Naive B cell (primary cell): ENCODE data around the gene RPL13A. TPM values are rescaled to one million over a fixed set of nuclear protein-coding genes. Genes with fewer than 3 reads are reported as not detected.

ENCODE experiments used
- ATAC-seq, 2 donors: fragments of 150-1000 bp; cut with Tn5 transposase; 2 replicates each; pipeline ENCODE4 v1.10.0; 2021; ENCODE audit warnings: low read depth in 2 of 2, mild to moderate bottlenecking in 2 of 2, moderate library complexity in 2 of 2
- DNase-seq: peaks from one replicate; pipeline ENCODE4 v3.0.0; 2022
- H3K27ac Mint-ChIP-seq, 6 donors: one replicate each; pipeline ENCODE4 v1.8.0; 2020 to 2022; ENCODE audit warnings: mild to moderate bottlenecking in 6 of 6, mixed read lengths in 6 of 6, moderate library complexity in 5 of 6, inconsistent platforms in 2 of 6
- H3K27me3 Mint-ChIP-seq, 3 donors: one replicate each; pipeline ENCODE4 v1.8.0; 2021 to 2022; ENCODE audit warnings: mixed read lengths in 3 of 3, mild to moderate bottlenecking in 1 of 3
- H3K36me3 Mint-ChIP-seq, 2 donors: one replicate each; pipeline ENCODE4 v1.8.0; 2020 to 2022; ENCODE audit warnings: mixed read lengths in 2 of 2, inconsistent platforms in 1 of 2, mild to moderate bottlenecking in 1 of 2
- H3K4me1 Mint-ChIP-seq, 3 donors: one replicate each; pipeline ENCODE4 v1.8.0; 2020 to 2022; ENCODE audit warnings: mixed read lengths in 3 of 3, inconsistent platforms in 1 of 3, mild to moderate bottlenecking in 1 of 3, moderate library complexity in 1 of 3
- H3K4me3 Mint-ChIP-seq, 8 donors: one replicate each; pipeline ENCODE4 v1.8.0; 2020 to 2022; ENCODE audit warnings: mild to moderate bottlenecking in 8 of 8, mixed read lengths in 8 of 8, moderate library complexity in 8 of 8, inconsistent platforms in 2 of 8
- H3K9me3 Mint-ChIP-seq, 7 donors: one replicate each; pipeline ENCODE4 v1.8.0; 2020 to 2022; ENCODE audit warnings: mixed read lengths in 7 of 7, mild to moderate bottlenecking in 5 of 7, inconsistent platforms in 2 of 7, moderate library complexity in 1 of 7
- polyA plus RNA-seq, 6 donors: library from polyadenylated mRNA; unstranded; fragments of 300-500 nt; fragmentation: Illumina TruSeq; gene quantifications; one replicate each; pipeline ENCODE4 v1.2.3, GENCODE V29; 2021; ENCODE audit warnings: low read depth in 6 of 6

RPL13A gene
- polyA plus RNA-seq, 6 donors from 2014 or later: 1,519 to 3,103 (median 2,606) TPM

GRCh38 chr19:49534632-49535385, 47.4 kb downstream of the RPL13A start:
- no peaks in the 10 kb centered on the region for H3K9me3 Mint-ChIP-seq
- no peaks in the 10 kb centered on the region for H3K36me3 Mint-ChIP-seq
- DNase-seq: no peak
- peaks cover 0 to 11% (median 0%) of the 10 kb centered on the region in 3 donors for H3K27me3 Mint-ChIP-seq
- ATAC-seq: no peak
- H3K4me1 Mint-ChIP-seq: peaks cover 24 to 43% (median 39%) of the 10 kb centered on the region in 3 donors
- H3K4me3 Mint-ChIP-seq: peak overlapping the region; percentile 78 to 91 (median 90)
- H3K27ac Mint-ChIP-seq: peak overlapping the region in 5 of 6 donors; percentile 41 to 92 (median 80)

DNA sequence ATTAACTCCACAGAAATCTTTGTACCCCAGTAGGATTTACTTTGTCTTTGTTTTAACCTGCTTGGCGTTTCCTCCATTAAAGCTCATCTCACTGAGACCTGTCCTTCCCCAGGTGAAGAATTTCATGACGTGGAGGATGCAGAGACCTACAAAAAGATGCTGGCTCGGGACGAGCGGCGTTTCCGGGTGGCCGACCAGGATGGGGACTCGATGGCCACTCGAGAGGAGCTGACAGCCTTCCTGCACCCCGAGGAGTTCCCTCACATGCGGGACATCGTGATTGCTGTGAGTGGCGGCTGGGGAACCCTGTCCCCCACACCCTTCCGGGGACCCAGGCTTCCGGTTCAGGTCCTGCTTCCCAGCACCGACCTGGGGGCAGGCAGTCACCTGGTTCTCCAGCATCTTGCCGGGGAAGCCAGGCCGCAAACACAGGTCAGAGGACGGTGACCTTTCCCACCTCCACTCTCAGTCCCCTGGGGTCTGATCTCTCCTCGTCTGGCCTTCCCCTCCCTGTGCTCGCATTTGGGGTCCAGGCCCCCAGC, 49.6 kb downstream of the RPL13A start:
- Mint-ChIP-seq H3K4me3 (peak overlapping the region in 4 of 8 donors; percentile 61 to 89 (median 76)), H3K4me1 (peaks cover 27 to 44% (median 43%) of the 10 kb centered on the region in 3 donors), H3K9me3 (no peaks in the 10 kb centered on the region), H3K36me3 (no peaks in the 10 kb centered on the region), H3K27me3 (peaks cover 0 to 11% (median 0%) of the 10 kb centered on the region in 3 donors), H3K27ac (peak overlapping the region in 2 of 6 donors; percentile 68 to 95)
- ATAC-seq (no peak), DNase-seq (no peak)

DNA sequence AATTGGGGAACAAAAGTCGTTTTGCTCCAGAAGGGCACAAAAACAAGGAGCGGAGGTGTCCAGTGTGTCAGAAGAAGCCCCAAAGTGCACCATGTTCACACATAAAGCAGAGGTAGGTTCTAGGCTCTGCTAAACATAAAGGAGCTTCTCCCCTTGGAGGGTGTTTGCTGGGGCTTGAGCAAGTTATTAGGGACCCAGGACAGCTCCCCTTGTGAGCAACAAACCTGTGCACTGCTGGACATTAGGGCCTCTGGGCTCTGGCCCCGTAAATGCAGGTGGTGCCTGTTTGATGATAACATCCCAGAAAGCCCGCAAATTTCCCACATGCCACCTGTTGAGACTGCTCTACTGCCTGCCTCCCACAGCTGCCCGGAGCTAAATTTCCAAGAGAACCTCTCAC, 51.2 kb downstream of the RPL13A start:
- Mint-ChIP-seq H3K4me1 (peaks cover 21 to 34% (median 33%) of the 10 kb centered on the region in 3 donors), H3K36me3 (no peaks in the 10 kb centered on the region), H3K4me3 (peak overlapping the region in 4 of 8 donors; percentile 65 to 89 (median 76)), H3K9me3 (no peaks in the 10 kb centered on the region), H3K27me3 (peaks cover 0 to 5% (median 0%) of the 10 kb centered on the region in 3 donors), H3K27ac (peak overlapping the region in 2 of 6 donors; percentile 68 to 85)
- ATAC-seq: no peak
- DNase-seq: no peak

DNA sequence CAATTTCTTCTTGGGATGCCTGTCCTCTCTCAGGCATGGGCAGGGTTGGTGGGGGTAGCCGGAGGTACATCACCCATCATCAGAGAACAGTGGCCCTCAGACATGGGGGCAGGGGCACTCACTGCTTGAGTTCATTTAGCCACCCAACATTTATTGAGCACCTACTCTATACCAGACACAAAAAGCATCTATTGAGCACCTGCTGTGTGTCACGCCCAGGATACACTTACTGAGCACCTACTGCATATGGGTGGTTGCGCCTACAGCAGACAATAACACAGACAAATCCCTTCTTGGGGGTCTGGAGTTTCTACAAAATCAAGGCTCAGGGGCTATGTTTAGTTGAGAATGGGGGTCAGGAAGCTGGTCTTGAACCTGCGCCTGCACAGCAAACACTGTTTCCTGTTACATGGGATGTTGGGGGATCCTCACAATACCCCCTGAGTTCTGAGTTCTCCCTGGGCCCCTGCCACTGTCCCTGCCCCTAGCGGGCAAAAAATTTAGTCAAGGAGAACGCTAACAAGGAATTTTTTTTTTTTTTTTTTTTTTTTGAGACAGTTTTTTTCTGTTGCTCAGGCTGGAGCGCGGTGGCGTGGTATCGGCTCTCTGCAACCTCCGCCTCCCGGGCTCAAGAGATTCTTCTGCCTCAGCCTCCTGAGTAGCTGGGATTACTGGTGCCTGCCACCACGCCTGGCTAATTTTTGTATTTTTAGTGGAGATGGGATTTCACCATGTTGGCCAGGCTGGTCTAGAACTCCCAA, 52.0 kb downstream of the RPL13A start:
- H3K27me3 Mint-ChIP-seq: peaks cover 0 to 5% (median 0%) of the 10 kb centered on the region in 3 donors
- no peak for ATAC-seq
- peak overlapping the region in 1 of 8 donors; percentile 24 for H3K4me3 Mint-ChIP-seq
- peak overlapping the region in 1 of 6 donors; percentile 69 for H3K27ac Mint-ChIP-seq
- no peaks in the 10 kb centered on the region for H3K9me3 Mint-ChIP-seq
- no peak for DNase-seq
- no peaks in the 10 kb centered on the region for H3K36me3 Mint-ChIP-seq
- peaks cover 23 to 32% (median 32%) of the 10 kb centered on the region in 3 donors for H3K4me1 Mint-ChIP-seq

Other genes starting within 250 kb of the RPL13A start
- 10 to 100 TPM in 1 of 6 donors, 1 to 10 TPM in 5; 5.8 to 17.4 (median 8.4) TPM for gene SLC6A16, start 162.4 kb upstream of the RPL13A start, polyA plus RNA-seq
- gene CD37, start 152.2 kb upstream of the RPL13A start, polyA plus RNA-seq: 1,000 to 10,000 TPM in 1 of 6 donors, 100 to 1,000 TPM in 5; 672 to 1,032 (median 882) TPM
- 1 to 10 TPM in 5 of 6 donors, under 1 TPM in 1; 0.80 to 5.4 (median 3.0) TPM for gene TEAD2, start 125.2 kb upstream of the RPL13A start, polyA plus RNA-seq
- gene DKKL1, start 123.7 kb upstream of the RPL13A start, polyA plus RNA-seq: 1 to 10 TPM in 1 of 6 donors, under 1 TPM in 2, not detected in 3; 0.55 to 2.8 (median 0.82) TPM
- gene KASH5, start 99.4 kb upstream of the RPL13A start, polyA plus RNA-seq: not detected
- not detected for gene PTH2, start 64.2 kb upstream of the RPL13A start, polyA plus RNA-seq
- not detected for gene GFY, start 62.2 kb upstream of the RPL13A start, polyA plus RNA-seq
- gene SLC17A7, start 46.1 kb upstream of the RPL13A start, polyA plus RNA-seq: not detected
- gene PIH1D1, start 35.8 kb upstream of the RPL13A start, polyA plus RNA-seq: 10 to 100 TPM; 70.3 to 95.3 (median 79.0) TPM
- gene ALDH16A1, start 34.4 kb upstream of the RPL13A start, polyA plus RNA-seq: 100 to 1,000 TPM in 1 of 6 donors, 10 to 100 TPM in 5; 54.2 to 103 (median 74.6) TPM
- 10 to 100 TPM in 5 of 6 donors, 1 to 10 TPM in 1; 9.5 to 15.0 (median 11.4) TPM for gene FLT3LG, start 13.4 kb upstream of the RPL13A start, polyA plus RNA-seq
- 1,000 to 10,000 TPM; 2,581 to 3,900 (median 3,339) TPM for gene RPS11, start 8.8 kb downstream of the RPL13A start, polyA plus RNA-seq
- gene FCGRT, start 25.1 kb downstream of the RPL13A start, polyA plus RNA-seq: 10 to 100 TPM; 56.7 to 69.7 (median 62.7) TPM
- under 1 TPM in 2 of 6 donors, not detected in 4; 0.17 to 0.43 TPM for gene RCN3, start 40.4 kb downstream of the RPL13A start, polyA plus RNA-seq
- 100 to 1,000 TPM in 5 of 6 donors, 10 to 100 TPM in 1; 89.5 to 136 (median 113) TPM for gene NOSIP, start 92.9 kb downstream of the RPL13A start, polyA plus RNA-seq
- under 1 TPM in 5 of 6 donors, not detected in 1; 0.20 to 0.79 (median 0.62) TPM for gene PRRG2, start 93.7 kb downstream of the RPL13A start, polyA plus RNA-seq
- gene PRR12, start 103.6 kb downstream of the RPL13A start, polyA plus RNA-seq: under 1 TPM; 0.09 to 0.77 (median 0.29) TPM
- gene RRAS, start 152.5 kb downstream of the RPL13A start, polyA plus RNA-seq: 10 to 100 TPM; 16.6 to 24.9 (median 19.9) TPM
- gene SCAF1, start 154.6 kb downstream of the RPL13A start, polyA plus RNA-seq: 1 to 10 TPM in 3 of 6 donors, under 1 TPM in 2, not detected in 1; 0.84 to 2.9 (median 1.1) TPM
- gene IRF3, start 178.2 kb downstream of the RPL13A start, polyA plus RNA-seq: 10 to 100 TPM; 39.3 to 60.5 (median 52.4) TPM
- 10 to 100 TPM in 4 of 6 donors, 1 to 10 TPM in 2; 8.0 to 12.7 (median 10.6) TPM for gene BCL2L12, start 178.3 kb downstream of the RPL13A start, polyA plus RNA-seq
- 100 to 1,000 TPM; 175 to 363 (median 192) TPM for gene PRMT1, start 189.7 kb downstream of the RPL13A start, polyA plus RNA-seq
- gene ADM5, start 202.0 kb downstream of the RPL13A start, polyA plus RNA-seq: under 1 TPM in 4 of 6 donors, not detected in 2; 0.19 to 0.47 (median 0.26) TPM
- gene CPT1C, start 203.5 kb downstream of the RPL13A start, polyA plus RNA-seq: not detected